Uterus (tissue), 4 donors: Measurements from ENCODE around the gene CLCN1. TPM values are rescaled to one million over a fixed set of nuclear protein-coding genes. Genes with fewer than 3 reads are reported as not detected.

Experiments
- DNase-seq, 2 donors: peaks; one replicate each; pipeline ENCODE4 v3.0.0-alpha.2; 2019 to 2020
- H3K27ac ChIP-seq, 2 donors: fragments of 200-600 bp; sonication (generic); 1 replicate in 1 of 2; 2 replicates in 1 of 2; pipeline ENCODE4 v1.5.1; 2016 to 2018
- H3K27me3 ChIP-seq, 2 donors: fragments of 200-600 bp; sonication (generic); one replicate each; pipeline ENCODE4 v1.5.1; 2018 to 2019; ENCODE audit warnings: control low read depth in 1 of 2
- H3K36me3 ChIP-seq, 2 donors: fragments of 200-600 bp; sonication (generic); one replicate each; pipeline ENCODE4 v1.5.1; 2019; ENCODE audit warnings: control low read depth in 1 of 2
- H3K4me1 ChIP-seq, 2 donors: fragments of 200-600 bp; sonication (generic); one replicate each; pipeline ENCODE4 v1.5.1; 2018 to 2019; ENCODE audit warnings: control low read depth in 1 of 2
- H3K4me3 ChIP-seq, 2 donors: fragments of 200-600 bp; sonication (generic); 1 replicate in 1 of 2; 2 replicates in 1 of 2; pipeline ENCODE4 v1.5.1; 2018 to 2019; ENCODE audit warnings: mild to moderate bottlenecking in 1 of 2
- H3K9me3 ChIP-seq, 2 donors: fragments of 200-600 bp; sonication (generic); one replicate each; pipeline ENCODE4 v1.5.1; 2019; ENCODE audit warnings: control low read depth in 1 of 2
- CTCF ChIP-seq, 4 experiments: fragments of 200-600 bp in 2 of 4; fragments of 450-650 bp in 2 of 4; sonication (generic) in 2 of 4; IDR thresholded peaks; one replicate each; pipeline ENCODE4 v1.5.1; 2016 to 2019; ENCODE audit warnings: antibody characterized with exemption in 4 of 4, mild to moderate bottlenecking in 2 of 4, moderate library complexity in 1 of 4
- POLR2A ChIP-seq, 2 donors: fragments of 450-650 bp; IDR thresholded peaks; one replicate each; pipeline ENCODE4 v1.6.1; 2016; ENCODE audit warnings: antibody characterized with exemption in 2 of 2, mild to moderate bottlenecking in 1 of 2, moderate library complexity in 1 of 2
- intact Hi-C: fragments of 100-400 bp; cut with DNase I; formaldehyde crosslinking; loops from one replicate; pipeline ENCODE4 v1.15.1; 2023; ENCODE audit warnings: low total_unique reads
- total RNA-seq, 4 donors: library from RNA; depleted of rRNA in 3 of 4; stranded (reverse); fragments of >200 nt in 3 of 4; gene quantifications; one replicate each; pipeline versions ENCODE4 v1.1.0 to v1.2.4, GENCODE V29; 2014 to 2023
- donor health status: DM: yes; HTN: yes; CAD: no.

Gene CLCN1
- total RNA-seq, 4 donors from 2014 or later = 0.21 to 0.30 TPM; not detected in 2

- H3K4me1 ChIP-seq = no peaks in the 10 kb centered on the region
- TF ChIP-seq CTCF (IDR thresholded peaks at IDR 0.05) = no peak
- TF ChIP-seq POLR2A (IDR thresholded peaks at IDR 0.05) = no peak
- H3K27me3 ChIP-seq = no peaks in the 10 kb centered on the region
- H3K36me3 ChIP-seq = no peaks in the 10 kb centered on the region
- H3K4me3 ChIP-seq = no peak overlapping the region
- no peaks in the 10 kb centered on the region for H3K9me3 ChIP-seq
- intact Hi-C loops = no loop called here
- H3K27ac ChIP-seq = no peak overlapping the region
- DNase-seq = no peak
These were observed 7.3 kb upstream of the CLCN1 start for GRCh38 chr7:143308632-143309031.

- Histone ChIP-seq H3K9me3 (no peaks in the 10 kb centered on the region), H3K4me1 (no peaks in the 10 kb centered on the region), H3K4me3 (no peak overlapping the region), H3K36me3 (no peaks in the 10 kb centered on the region), H3K27ac (no peak overlapping the region), H3K27me3 (no peaks in the 10 kb centered on the region)
- no peak for DNase-seq
- intact Hi-C loops = no loop called here
- TF ChIP-seq CTCF (IDR thresholded peaks at IDR 0.05) (no peak), POLR2A (IDR thresholded peaks at IDR 0.05) (no peak)
These were observed 1.8 kb upstream of the CLCN1 start for GRCh38 chr7:143314127-143314526.

GRCh38 chr7:143316492-143316891 lies 581 bp downstream of the CLCN1 start:
- Histone ChIP-seq H3K9me3 (no peaks in the 10 kb centered on the region), H3K4me3 (no peak overlapping the region), H3K4me1 (no peaks in the 10 kb centered on the region), H3K27me3 (no peaks in the 10 kb centered on the region), H3K36me3 (no peaks in the 10 kb centered on the region), H3K27ac (no peak overlapping the region)
- DNase-seq = no peak
- intact Hi-C loops = no loop called here
- no peak for TF ChIP-seq CTCF (IDR thresholded peaks at IDR 0.05)
- no peak for TF ChIP-seq POLR2A (IDR thresholded peaks at IDR 0.05)

GRCh38 chr7:143318661-143319060 lies 2.8 kb downstream of the CLCN1 start:
- no peak overlapping the region for H3K4me3 ChIP-seq
- intact Hi-C loops = no loop called here
- TF ChIP-seq CTCF (IDR thresholded peaks at IDR 0.05) = no peak
- TF ChIP-seq POLR2A (IDR thresholded peaks at IDR 0.05) = no peak
- H3K36me3 ChIP-seq = no peaks in the 10 kb centered on the region
- H3K27ac ChIP-seq = peak overlapping the region in 1 of 2 donors; percentile 27
- H3K27me3 ChIP-seq = no peaks in the 10 kb centered on the region
- H3K4me1 ChIP-seq = no peaks in the 10 kb centered on the region
- DNase-seq = peak in 1 of 2 donors; percentile 27
- no peaks in the 10 kb centered on the region for H3K9me3 ChIP-seq

GRCh38 chr7:143320620-143321019 lies 4.7 kb downstream of the CLCN1 start:
- no peak overlapping the region for H3K4me3 ChIP-seq
- no peaks in the 10 kb centered on the region for H3K4me1 ChIP-seq
- H3K27ac ChIP-seq = no peak overlapping the region
- no peaks in the 10 kb centered on the region for H3K36me3 ChIP-seq
- TF ChIP-seq POLR2A (IDR thresholded peaks at IDR 0.05) = no peak
- H3K9me3 ChIP-seq = no peaks in the 10 kb centered on the region
- intact Hi-C loops = no loop called here
- H3K27me3 ChIP-seq = no peaks in the 10 kb centered on the region
- DNase-seq = no peak

- no peaks in the 10 kb centered on the region for H3K4me1 ChIP-seq
These were observed 5.3 kb downstream of the CLCN1 start for GRCh38 chr7:143321242-143321641.

More at GRCh38 chr7:143321242-143321641, 5.3 kb downstream of the CLCN1 start:
- Histone ChIP-seq H3K27me3 (no peaks in the 10 kb centered on the region), H3K4me3 (no peak overlapping the region), H3K9me3 (no peaks in the 10 kb centered on the region), H3K27ac (no peak overlapping the region), H3K36me3 (no peaks in the 10 kb centered on the region)
- no peak for TF ChIP-seq POLR2A (IDR thresholded peaks at IDR 0.05)
- TF ChIP-seq CTCF (IDR thresholded peaks at IDR 0.05) = no peak
- intact Hi-C loops = no loop called here
- no peak for DNase-seq
